Activated T-cell treated with anti-CD3 and anti-CD28 coated beads, Interleukin-2, amount 50 U/mL, for 72 hours (primary cell): ENCODE data around the gene HDAC10. TPM values are rescaled to one million over a fixed set of nuclear protein-coding genes. Genes with fewer than 3 reads are reported as not detected.
A peak's percentile ranks its signal among the peaks of the same experiment; 100 is the strongest.

ENCODE experiments used
- ATAC-seq, 2 donors: fragments of 150-1000 bp; cut with Tn5 transposase; replicated peaks in 1 of 2; 2 replicates each; pipeline ENCODE4 v1.10.0; 2021; ENCODE audit warnings: moderate library complexity in 2 of 2, mild to moderate bottlenecking in 1 of 2
- DNase-seq, 2 donors: peaks; one replicate each; pipeline ENCODE4 v3.0.0; 2021 to 2022; ENCODE audit warnings: mixed read lengths in 1 of 2
- H3K27ac Mint-ChIP-seq: one replicate; pipeline ENCODE4 v1.8.0; 2022; ENCODE audit warnings: mild to moderate bottlenecking, moderate library complexity, mixed read lengths
- H3K27me3 Mint-ChIP-seq: one replicate; pipeline ENCODE4 v1.8.0; 2022; ENCODE audit warnings: low read depth, mixed read lengths
- H3K36me3 Mint-ChIP-seq, 2 donors: one replicate each; pipeline ENCODE4 v1.8.0; 2022; ENCODE audit warnings: mixed read lengths in 2 of 2, mild to moderate bottlenecking in 1 of 2; ENCODE audit not compliant: insufficient read depth in 2 of 2
- H3K4me1 Mint-ChIP-seq: one replicate; pipeline ENCODE4 v1.8.0; 2022; ENCODE audit warnings: low read depth, mixed read lengths
- H3K4me3 Mint-ChIP-seq, 2 donors: one replicate each; pipeline ENCODE4 v1.8.0; 2022; ENCODE audit warnings: mild to moderate bottlenecking in 2 of 2, mixed read lengths in 2 of 2, moderate library complexity in 2 of 2
- H3K9me3 Mint-ChIP-seq, 2 donors: one replicate each; pipeline ENCODE4 v1.8.0; 2022; ENCODE audit warnings: mixed read lengths in 2 of 2
- total RNA-seq, 2 donors: library from RNA; stranded (reverse); gene quantifications; one replicate each; pipeline ENCODE4 v1.2.3, GENCODE V29; 2022

HDAC10 gene
- total RNA-seq, 2 donors from 2014 or later, result 52.1 to 57.4 TPM

- Mint-ChIP-seq H3K4me1 (no peaks in the 10 kb centered on the region), H3K36me3 (peaks cover 2 to 13% of the 10 kb centered on the region in 2 donors), H3K9me3 (no peaks in the 10 kb centered on the region), H3K4me3 (no peak overlapping the region), H3K27me3 (no peaks in the 10 kb centered on the region), H3K27ac (no peak overlapping the region)
- no peak for ATAC-seq
- DNase-seq, result no peak
Measured at GRCh38 chr22:50226063-50226874, 24.8 kb downstream of the HDAC10 start.

- Mint-ChIP-seq H3K9me3 (no peaks in the 10 kb centered on the region), H3K27me3 (no peaks in the 10 kb centered on the region), H3K36me3 (peaks cover 2 to 15% of the 10 kb centered on the region in 2 donors), H3K27ac (no peak overlapping the region), H3K4me1 (no peaks in the 10 kb centered on the region), H3K4me3 (no peak overlapping the region)
- no peak for DNase-seq
- ATAC-seq, result no peak
Measured at GRCh38 chr22:50225200-50225969, 25.7 kb downstream of the HDAC10 start.

- H3K4me3 Mint-ChIP-seq, result no peak overlapping the region
- H3K27ac Mint-ChIP-seq, result no peak overlapping the region
- H3K4me1 Mint-ChIP-seq, result no peaks in the 10 kb centered on the region
- H3K9me3 Mint-ChIP-seq, result no peaks in the 10 kb centered on the region
- DNase-seq (no peak), ATAC-seq (no peak)
- H3K27me3 Mint-ChIP-seq, result no peaks in the 10 kb centered on the region
- H3K36me3 Mint-ChIP-seq, result peaks cover 2 to 14% of the 10 kb centered on the region in 2 donors
Measured at GRCh38 chr22:50224071-50224470, 27.0 kb downstream of the HDAC10 start.

- Mint-ChIP-seq H3K4me1 (no peaks in the 10 kb centered on the region), H3K4me3 (no peak overlapping the region), H3K27ac (no peak overlapping the region), H3K36me3 (peaks cover 2 to 15% of the 10 kb centered on the region in 2 donors), H3K9me3 (no peaks in the 10 kb centered on the region), H3K27me3 (no peaks in the 10 kb centered on the region)
- DNase-seq, result no peak
- ATAC-seq, result no peak
Measured at GRCh38 chr22:50222508-50222907, 28.6 kb downstream of the HDAC10 start.

GRCh38 chr22:50221410-50222300 is 29.4 kb downstream of the HDAC10 start:
- H3K4me3 Mint-ChIP-seq, result no peak overlapping the region
- H3K27ac Mint-ChIP-seq, result no peak overlapping the region
- no peaks in the 10 kb centered on the region for H3K27me3 Mint-ChIP-seq
- no peaks in the 10 kb centered on the region for H3K9me3 Mint-ChIP-seq
- H3K36me3 Mint-ChIP-seq, result peaks cover 2 to 15% of the 10 kb centered on the region in 2 donors
- no peaks in the 10 kb centered on the region for H3K4me1 Mint-ChIP-seq
- ATAC-seq, result no peak
- no peak for DNase-seq

GRCh38 chr22:50220603-50221409 is 30.3 kb downstream of the HDAC10 start:
- no peak for ATAC-seq
- no peaks in the 10 kb centered on the region for H3K9me3 Mint-ChIP-seq
- H3K4me1 Mint-ChIP-seq, result no peaks in the 10 kb centered on the region
- no peaks in the 10 kb centered on the region for H3K27me3 Mint-ChIP-seq
- no peak overlapping the region for H3K4me3 Mint-ChIP-seq
- no peak overlapping the region for H3K27ac Mint-ChIP-seq
- H3K36me3 Mint-ChIP-seq, result peaks cover 2 to 18% of the 10 kb centered on the region in 2 donors
- DNase-seq, result no peak

GRCh38 chr22:50219800-50220602 is 31.1 kb downstream of the HDAC10 start:
- H3K4me1 Mint-ChIP-seq, result no peaks in the 10 kb centered on the region
- no peak for ATAC-seq
- H3K4me3 Mint-ChIP-seq, result no peak overlapping the region
- no peak for DNase-seq
- no peak overlapping the region for H3K27ac Mint-ChIP-seq
- peaks cover 2 to 15% of the 10 kb centered on the region in 2 donors for H3K36me3 Mint-ChIP-seq
- H3K27me3 Mint-ChIP-seq, result no peaks in the 10 kb centered on the region
- no peaks in the 10 kb centered on the region for H3K9me3 Mint-ChIP-seq

- Mint-ChIP-seq H3K36me3 (peaks cover 2 to 17% of the 10 kb centered on the region in 2 donors), H3K27ac (no peak overlapping the region)
- peak in 1 of 2 donors; percentile 12 for ATAC-seq
Measured at GRCh38 chr22:50218996-50219727, 31.9 kb downstream of the HDAC10 start.

GRCh38 chr22:50218153-50218995 is 32.7 kb downstream of the HDAC10 start:
- no peaks in the 10 kb centered on the region for H3K4me1 Mint-ChIP-seq
- H3K36me3 Mint-ChIP-seq, result peaks cover 2 to 15% of the 10 kb centered on the region in 2 donors
- H3K4me3 Mint-ChIP-seq, result no peak overlapping the region
- no peaks in the 10 kb centered on the region for H3K27me3 Mint-ChIP-seq
- H3K9me3 Mint-ChIP-seq, result no peaks in the 10 kb centered on the region
- no peak for DNase-seq
- ATAC-seq, result no peak
- no peak overlapping the region for H3K27ac Mint-ChIP-seq

More at GRCh38 chr22:50218996-50219727, 31.9 kb downstream of the HDAC10 start:
- no peaks in the 10 kb centered on the region for H3K4me1 Mint-ChIP-seq
- H3K9me3 Mint-ChIP-seq, result no peaks in the 10 kb centered on the region
- H3K4me3 Mint-ChIP-seq, result no peak overlapping the region
- H3K27me3 Mint-ChIP-seq, result no peaks in the 10 kb centered on the region
- DNase-seq, result no peak

GRCh38 chr22:50217543-50218152 is 33.4 kb downstream of the HDAC10 start:
- Mint-ChIP-seq H3K4me1 (no peaks in the 10 kb centered on the region), H3K27me3 (no peaks in the 10 kb centered on the region), H3K36me3 (peaks cover 2 to 16% of the 10 kb centered on the region in 2 donors), H3K9me3 (no peaks in the 10 kb centered on the region), H3K27ac (no peak overlapping the region), H3K4me3 (no peak overlapping the region)
- ATAC-seq, result no peak
- DNase-seq, result no peak
